Lung (tissue), 12 donors: ENCODE results near the gene PIGBOS1. TPM values are rescaled to one million over a fixed set of nuclear protein-coding genes. Genes with fewer than 3 reads are reported as not detected.

Experiments
- ATAC-seq: fragments of 200-7000 bp; cut with Tn5 transposase; one replicate; pipeline ENCODE4 v1.9.1; 2020; ENCODE audit warnings: moderate number of reproducible peaks; ENCODE audit not compliant: insufficient read depth, low FRiP score
- DNase-seq, 3 donors: peaks; one replicate each; pipeline ENCODE4 v3.0.0-alpha.2; 2013 to 2017
- H3K27ac ChIP-seq, 2 donors: one replicate each; pipeline ENCODE4 v1.5.1; 2013; ENCODE audit warnings: mild to moderate bottlenecking in 2 of 2, moderate library complexity in 2 of 2, control low read depth in 1 of 2, inconsistent platforms in 1 of 2, low read depth in 1 of 2, low read length in 1 of 2
- H3K27me3 ChIP-seq, 3 donors: one replicate each; pipeline ENCODE4 v1.5.1; 2013; ENCODE audit warnings: low read length in 2 of 3; ENCODE audit not compliant: control insufficient read depth in 3 of 3, insufficient read depth in 3 of 3
- H3K36me3 ChIP-seq, 4 donors: one replicate each; pipeline ENCODE4 v1.5.1; 2013; ENCODE audit warnings: low read length in 4 of 4, mild to moderate bottlenecking in 1 of 4, moderate library complexity in 1 of 4; ENCODE audit not compliant: control insufficient read depth in 4 of 4, insufficient read depth in 4 of 4
- H3K4me1 ChIP-seq, 5 donors: one replicate each; pipeline ENCODE4 v1.5.1; 2013; ENCODE audit warnings: low read length in 5 of 5, mild to moderate bottlenecking in 2 of 5, moderate library complexity in 1 of 5; ENCODE audit not compliant: control insufficient read depth in 5 of 5, insufficient read depth in 5 of 5
- H3K4me3 ChIP-seq: one replicate; pipeline ENCODE4 v1.5.1; 2013; ENCODE audit warnings: mild to moderate bottlenecking, control low read depth, moderate library complexity
- H3K9ac ChIP-seq, 2 donors: one replicate each; pipeline ENCODE4 v1.5.1; 2013; ENCODE audit warnings: low read length in 2 of 2, control low read depth in 1 of 2; ENCODE audit not compliant: insufficient read depth in 1 of 2
- H3K9me3 ChIP-seq, 4 donors: one replicate each; pipeline ENCODE4 v1.5.1; 2013; ENCODE audit warnings: low read length in 3 of 4, mild to moderate bottlenecking in 1 of 4, moderate library complexity in 1 of 4; ENCODE audit not compliant: control insufficient read depth in 4 of 4, insufficient read depth in 3 of 4
- WGBS, 2 donors: extraction: QIAGEN DNeasy Blood & Tissue Kit; methylation state at CpG; one replicate each; pipeline ENCODE4 v1.1.7; 2013; 5-methylcytosine and 5-hydroxymethylcytosine counted together
- polyA plus RNA-seq, 2 donors: library from polyadenylated mRNA; stranded (reverse); fragments of 200-250 nt; gene quantifications; one replicate each; pipeline ENCODE4 v1.2.1, GENCODE V29; 2013
- total RNA-seq, 2 donors: library from RNA; depleted of rRNA in 1 of 2; stranded (reverse); fragments of >200 nt in 1 of 2; gene quantifications; one replicate each; pipeline ENCODE4 v1.2.1, GENCODE V29; 2014 to 2021
- TF ChIP-seq, protein P1 (sequence below): IDR thresholded peaks from 2 replicates; pipeline ENCODE4 v1.5.1; 2012; ENCODE audit warnings: mild to moderate bottlenecking; ENCODE audit errors: control extremely low read depth, extremely low read depth
- donor health status: control.
- donor health status: control.
- donor health status: Bipolar disorder and iron deficiency.
- donor health status: healthy.
- donor health status: DM: yes; HTN: yes; CAD: no.

Gene PIGBOS1
- total and polyA plus RNA-seq, 4 donors: 12.9 to 29.0 (median 18.1) TPM

- no peak overlapping the region for H3K4me3 ChIP-seq
- H3K27me3 ChIP-seq: no peaks in the 10 kb centered on the region
- H3K36me3 ChIP-seq: peaks cover 0 to 23% (median 4%) of the 10 kb centered on the region in 4 donors
- no peak overlapping the region for H3K27ac ChIP-seq
- no peaks in the 10 kb centered on the region for H3K4me1 ChIP-seq
- no peaks in the 10 kb centered on the region for H3K9me3 ChIP-seq
- TF ChIP-seq, protein P1, sequence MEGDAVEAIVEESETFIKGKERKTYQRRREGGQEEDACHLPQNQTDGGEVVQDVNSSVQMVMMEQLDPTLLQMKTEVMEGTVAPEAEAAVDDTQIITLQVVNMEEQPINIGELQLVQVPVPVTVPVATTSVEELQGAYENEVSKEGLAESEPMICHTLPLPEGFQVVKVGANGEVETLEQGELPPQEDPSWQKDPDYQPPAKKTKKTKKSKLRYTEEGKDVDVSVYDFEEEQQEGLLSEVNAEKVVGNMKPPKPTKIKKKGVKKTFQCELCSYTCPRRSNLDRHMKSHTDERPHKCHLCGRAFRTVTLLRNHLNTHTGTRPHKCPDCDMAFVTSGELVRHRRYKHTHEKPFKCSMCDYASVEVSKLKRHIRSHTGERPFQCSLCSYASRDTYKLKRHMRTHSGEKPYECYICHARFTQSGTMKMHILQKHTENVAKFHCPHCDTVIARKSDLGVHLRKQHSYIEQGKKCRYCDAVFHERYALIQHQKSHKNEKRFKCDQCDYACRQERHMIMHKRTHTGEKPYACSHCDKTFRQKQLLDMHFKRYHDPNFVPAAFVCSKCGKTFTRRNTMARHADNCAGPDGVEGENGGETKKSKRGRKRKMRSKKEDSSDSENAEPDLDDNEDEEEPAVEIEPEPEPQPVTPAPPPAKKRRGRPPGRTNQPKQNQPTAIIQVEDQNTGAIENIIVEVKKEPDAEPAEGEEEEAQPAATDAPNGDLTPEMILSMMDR: no peak
- H3K9ac ChIP-seq: no peak overlapping the region
- ATAC-seq (no peak), DNase-seq (no peak)
- 69 to 77% methylated on average over 10 of the region's 10 CpGs for WGBS, 2 donors
Measured at GRCh38 chr15:55361048-55361447, 42.1 kb upstream of the PIGBOS1 start.

DNA sequence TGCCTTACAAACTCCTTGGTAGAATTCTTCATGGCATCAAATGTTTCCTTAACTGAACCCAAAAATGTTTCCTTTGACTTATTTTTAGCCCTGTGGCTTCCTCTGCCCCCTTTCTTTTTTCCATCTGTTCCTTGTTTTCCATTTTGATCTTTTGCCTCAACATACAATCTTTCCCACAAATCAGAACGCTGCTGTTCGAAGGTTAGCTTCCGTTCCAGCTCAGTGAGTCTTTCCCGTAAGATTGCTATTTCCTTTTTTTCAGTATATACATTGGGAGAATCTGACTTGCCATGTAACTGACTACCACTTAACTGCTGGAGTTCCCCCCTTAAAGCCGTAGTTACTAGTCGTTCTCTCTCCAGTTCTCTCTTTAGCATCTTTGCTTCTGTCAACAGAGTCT is 41.3 kb upstream of the PIGBOS1 start:
- H3K4me1 ChIP-seq: no peaks in the 10 kb centered on the region
- no peaks in the 10 kb centered on the region for H3K27me3 ChIP-seq
- H3K36me3 ChIP-seq: peaks cover 0 to 27% (median 4%) of the 10 kb centered on the region in 4 donors
- TF ChIP-seq, protein P1: no peak
- ATAC-seq: no peak
- no peak overlapping the region for H3K27ac ChIP-seq
- no peak overlapping the region for H3K9ac ChIP-seq
- no peak overlapping the region for H3K4me3 ChIP-seq
- 26 to 54% methylated on average over 6 of the region's 6 CpGs for WGBS, 2 donors
- no peaks in the 10 kb centered on the region for H3K9me3 ChIP-seq
- DNase-seq: no peak

GRCh38 chr15:55358471-55358870 is 39.5 kb upstream of the PIGBOS1 start:
- Histone ChIP-seq H3K4me3 (no peak overlapping the region), H3K36me3 (peaks cover 0 to 21% (median 3%) of the 10 kb centered on the region in 4 donors), H3K27me3 (no peaks in the 10 kb centered on the region), H3K9me3 (no peaks in the 10 kb centered on the region), H3K4me1 (no peaks in the 10 kb centered on the region), H3K9ac (no peak overlapping the region), H3K27ac (no peak overlapping the region)
- no peak for ATAC-seq
- TF ChIP-seq, protein P1: no peak
- DNase-seq: no peak

DNA sequence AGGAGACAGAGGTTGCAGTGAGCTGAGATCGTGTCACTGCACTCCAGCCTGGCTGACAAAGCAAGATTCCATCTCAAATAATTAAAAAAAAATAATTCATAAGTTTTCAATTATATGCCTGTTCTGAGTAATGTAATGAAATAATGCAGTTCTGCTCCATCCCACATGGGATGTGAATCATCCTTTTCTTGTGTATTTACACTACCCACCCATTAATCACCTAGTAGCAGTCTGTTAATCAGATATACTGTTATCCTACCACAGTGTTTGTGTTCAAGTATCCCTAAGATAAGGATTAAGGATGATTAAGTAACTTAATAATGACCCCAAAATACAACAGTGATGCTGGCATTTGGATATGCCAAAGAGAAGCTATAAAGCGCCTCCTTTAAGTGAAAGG is 38.9 kb upstream of the PIGBOS1 start:
- Histone ChIP-seq H3K27me3 (no peaks in the 10 kb centered on the region), H3K27ac (no peak overlapping the region), H3K36me3 (peaks cover 0 to 21% (median under 1%) of the 10 kb centered on the region in 4 donors), H3K4me1 (no peaks in the 10 kb centered on the region), H3K9me3 (no peaks in the 10 kb centered on the region), H3K9ac (no peak overlapping the region), H3K4me3 (no peak overlapping the region)
- TF ChIP-seq, protein P1: no peak
- ATAC-seq: no peak
- WGBS, 2 donors: 88 to 94% methylated on average over 2 of the region's 2 CpGs
- no peak for DNase-seq
